ENCODE data around the gene OGDH.

- TF ChIP-seq CTCF (conservative IDR thresholded peaks at IDR 0.05; ENCODE audit: low read depth, low read length) (no peak), RAD21 (IDR thresholded peaks at IDR 0.05; ENCODE audit: low read length) (no peak), POLR2A (IDR thresholded peaks at IDR 0.05; ENCODE audit: low read depth, low read length) (no peak), RFX5 (IDR thresholded peaks at IDR 0.05; ENCODE audit: low read depth, low read length) (no peak), SMC3 (IDR thresholded peaks at IDR 0.05; ENCODE audit: low read depth, low read length) (no peak), MAFK (IDR thresholded peaks at IDR 0.05; ENCODE audit: low read depth, low read length) (no peak)
Measured at GRCh38 chr7:44709011-44709915, 102.8 kb downstream of the OGDH start.

Measured in IMR-90 (cell line).